Stimulated activated CD4-positive, alpha-beta T cell treated with anti-CD3 and anti-CD28 coated beads, Interleukin-4, amount 100 ng/mL, for 1 hour (primary cell): Measurements from ENCODE around the gene CEP112.

Source experiments
- DNase-seq: peaks from one replicate; pipeline ENCODE4 v3.0.0-alpha.2; 2020

CEP112 gene

DNA sequence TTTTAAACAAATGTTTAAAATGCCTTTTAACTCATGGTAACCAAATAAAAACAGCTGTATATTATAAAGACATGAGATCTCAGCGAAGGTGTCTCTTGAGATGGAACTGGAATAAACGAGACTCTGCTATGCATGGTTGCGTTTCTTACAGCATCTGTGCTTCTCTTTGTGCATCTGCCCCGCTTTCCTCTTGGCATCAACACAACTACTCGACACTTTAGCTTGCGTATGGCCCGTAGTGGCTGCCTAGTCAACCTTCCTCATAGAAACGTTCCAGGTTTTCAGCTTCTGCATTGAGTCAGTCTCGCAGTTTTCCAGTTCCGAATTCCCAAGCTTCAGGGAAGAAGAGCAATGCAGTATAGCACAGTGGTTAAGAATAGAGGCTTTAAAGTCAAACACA is 214.9 kb downstream of the CEP112 start:
- no peak for DNase-seq

DNA sequence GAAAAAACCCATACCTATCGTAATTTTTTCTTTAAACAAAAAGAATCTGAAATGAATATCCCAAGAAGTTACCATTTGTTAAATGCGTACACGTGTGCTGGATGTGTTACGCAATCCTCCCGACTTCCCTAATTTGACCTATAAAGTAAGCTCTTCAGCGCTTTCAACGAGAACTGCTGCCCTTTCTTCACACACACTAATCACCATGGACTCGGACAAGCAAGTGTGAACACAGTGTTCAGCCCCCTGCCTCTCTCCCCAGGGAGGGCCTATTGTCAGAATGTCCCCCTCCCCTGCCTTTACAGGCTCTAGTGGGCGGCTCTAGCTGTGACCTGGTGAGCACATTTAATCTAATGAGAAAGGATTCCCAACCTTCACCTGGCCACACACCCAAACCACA is 216.1 kb downstream of the CEP112 start:
- DNase-seq = no peak

GRCh38 chr17:65973237-65973636 is 218.7 kb downstream of the CEP112 start:
- no peak for DNase-seq

DNA sequence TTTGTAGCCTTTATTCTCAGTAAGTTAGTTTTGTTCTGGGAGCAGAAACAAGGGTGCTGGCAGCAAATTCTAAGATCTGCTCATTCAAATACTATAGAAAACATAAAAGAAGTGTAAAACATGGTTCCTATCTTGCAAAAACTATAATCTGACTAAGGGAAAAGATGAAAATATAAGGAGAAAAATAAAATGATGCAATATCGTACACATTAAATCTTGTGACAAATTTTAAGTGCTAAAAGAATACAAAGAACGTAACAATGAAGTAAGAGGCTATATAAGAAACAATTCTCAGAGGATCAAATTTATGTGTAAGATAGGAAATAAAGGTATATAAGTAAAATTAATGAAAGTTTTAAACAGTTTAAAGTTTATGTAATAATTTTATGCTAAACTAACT is 224.6 kb downstream of the CEP112 start:
- no peak for DNase-seq

DNA sequence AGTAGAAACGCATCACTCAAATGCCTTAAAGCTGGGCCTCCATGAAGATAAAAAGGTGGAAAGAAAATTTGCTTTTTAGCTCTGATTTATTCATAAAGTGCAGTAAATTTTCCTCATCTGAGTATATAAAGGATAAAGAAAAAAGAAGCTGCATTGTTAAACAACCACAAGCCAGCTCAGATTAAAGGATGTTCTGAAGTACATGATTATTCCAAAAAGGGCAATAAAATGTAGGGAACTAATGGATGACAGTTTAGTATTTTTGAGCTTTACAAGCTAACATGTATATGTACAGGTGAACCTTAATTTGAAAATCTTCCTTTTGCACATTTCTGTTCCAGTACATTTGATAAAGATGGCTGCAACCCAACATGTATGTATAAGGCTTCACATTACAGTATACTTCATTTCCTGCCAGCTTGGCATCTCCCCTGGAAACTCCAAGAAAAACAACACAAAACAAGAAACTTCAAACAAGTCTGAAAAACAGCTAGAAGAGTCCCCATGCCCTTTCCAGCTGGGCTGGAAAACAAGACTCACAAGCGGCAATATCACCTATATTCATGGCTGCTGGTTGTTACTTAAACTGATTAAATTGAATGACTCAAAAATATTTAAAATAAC is 225.7 kb downstream of the CEP112 start:
- no peak for DNase-seq

DNA sequence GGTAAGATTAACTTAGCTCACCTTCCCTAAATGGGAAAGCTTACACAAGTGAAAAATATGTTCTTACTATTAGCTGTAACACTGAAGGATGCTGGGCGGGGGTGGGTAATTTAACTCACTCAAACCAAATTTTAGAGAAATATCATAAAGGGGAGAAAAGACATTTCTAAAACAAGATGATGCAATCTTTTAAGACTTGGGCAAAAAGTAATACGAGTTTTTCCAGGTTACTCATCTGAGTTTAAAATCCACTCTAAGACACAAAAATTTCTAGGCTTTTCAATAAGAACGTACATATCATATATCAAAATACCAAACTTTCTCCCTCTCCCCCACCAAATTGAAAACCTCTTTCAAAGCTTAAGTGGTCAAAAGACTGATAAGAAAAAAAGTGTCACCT is 228.8 kb downstream of the CEP112 start:
- no peak for DNase-seq

- no peak for DNase-seq
Measured at GRCh38 chr17:65959630-65960029, 232.3 kb downstream of the CEP112 start.

- no peak for DNase-seq
Measured at GRCh38 chr17:65956814-65957213, 235.1 kb downstream of the CEP112 start.

GRCh38 chr17:65954148-65954449 is 237.8 kb downstream of the CEP112 start:
- no peak for DNase-seq

DNA sequence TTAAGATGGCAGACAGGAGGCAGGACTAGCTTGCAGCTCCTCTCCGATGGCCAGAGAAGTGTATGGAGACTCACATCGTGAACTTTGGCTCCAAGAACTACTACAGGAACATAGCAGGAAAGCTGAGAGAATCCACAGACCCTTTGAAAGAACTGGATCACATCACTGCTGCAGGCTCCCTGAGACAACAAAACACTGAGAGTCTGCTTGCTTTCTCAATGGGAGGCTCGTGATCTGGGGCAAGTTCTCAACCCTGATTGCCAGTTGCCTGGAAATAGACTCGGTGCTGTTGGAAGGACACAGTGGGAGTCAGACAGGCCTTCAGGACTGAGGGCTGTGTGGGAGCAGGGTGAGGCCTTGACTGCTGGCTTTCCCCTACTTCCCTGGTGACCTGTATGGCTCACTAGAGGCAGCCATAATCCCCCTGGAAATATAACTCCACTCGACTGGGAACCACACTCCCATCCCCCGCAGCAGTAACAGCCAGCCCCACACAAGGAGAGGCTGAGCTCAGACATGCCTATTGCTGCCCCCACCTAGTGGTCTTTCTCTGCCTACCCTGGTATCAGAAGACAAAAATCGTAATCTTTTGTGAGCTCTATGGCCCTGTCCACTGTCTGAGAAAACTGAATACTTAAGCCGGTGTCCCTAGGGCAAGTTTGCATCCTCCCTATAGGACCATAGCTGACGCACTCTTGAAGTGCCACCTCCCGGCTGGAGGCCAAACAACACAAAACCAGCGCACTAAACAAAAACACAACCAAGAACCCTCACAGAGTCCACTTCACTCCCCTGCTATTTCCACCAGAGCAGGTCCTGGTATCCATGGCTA is 238.4 kb downstream of the CEP112 start:
- no peak for DNase-seq

GRCh38 chr17:65952586-65952985 is 239.3 kb downstream of the CEP112 start:
- DNase-seq = no peak

GRCh38 chr17:65952015-65952414 is 239.9 kb downstream of the CEP112 start:
- no peak for DNase-seq

DNA sequence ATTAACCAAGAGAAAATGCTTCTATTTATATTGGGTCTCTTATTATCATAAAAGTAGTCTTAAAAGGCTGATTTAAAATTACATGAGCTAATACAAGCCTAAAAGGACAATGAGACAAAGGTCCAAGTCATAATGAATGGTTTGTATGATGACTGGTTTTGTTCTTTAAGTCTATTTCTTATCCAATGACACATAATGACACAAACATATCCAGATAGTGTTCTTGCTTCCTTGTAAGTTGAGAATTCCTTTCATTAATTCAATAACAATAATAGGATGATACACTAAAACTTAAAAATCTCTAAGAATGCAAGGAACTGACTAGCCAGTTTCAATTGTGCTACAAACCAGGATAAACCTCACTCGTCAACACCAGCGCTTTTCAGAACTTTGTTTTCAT is 244.1 kb downstream of the CEP112 start:
- DNase-seq = no peak

DNA sequence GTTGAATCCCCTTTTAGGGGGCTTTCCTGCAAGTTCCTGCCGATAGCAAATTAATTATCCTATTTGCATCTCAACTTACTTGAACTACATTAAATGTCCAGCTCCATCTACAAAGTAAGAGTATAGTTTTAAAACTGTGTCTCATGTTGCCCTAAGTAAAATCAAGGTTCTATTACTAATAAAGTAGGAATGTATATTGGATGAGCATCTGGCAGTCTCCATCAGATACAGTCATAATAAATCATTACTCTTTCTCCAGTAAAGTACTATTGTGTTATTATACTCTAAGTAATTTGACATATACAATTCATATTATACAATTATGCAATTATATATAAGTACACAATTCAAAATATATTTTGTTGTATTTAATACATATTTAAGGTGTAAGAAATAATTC is 249.3 kb downstream of the CEP112 start:
- DNase-seq = no peak

GRCh38 chr17:65941356-65941899 is 250.5 kb downstream of the CEP112 start:
- DNase-seq = no peak

DNA sequence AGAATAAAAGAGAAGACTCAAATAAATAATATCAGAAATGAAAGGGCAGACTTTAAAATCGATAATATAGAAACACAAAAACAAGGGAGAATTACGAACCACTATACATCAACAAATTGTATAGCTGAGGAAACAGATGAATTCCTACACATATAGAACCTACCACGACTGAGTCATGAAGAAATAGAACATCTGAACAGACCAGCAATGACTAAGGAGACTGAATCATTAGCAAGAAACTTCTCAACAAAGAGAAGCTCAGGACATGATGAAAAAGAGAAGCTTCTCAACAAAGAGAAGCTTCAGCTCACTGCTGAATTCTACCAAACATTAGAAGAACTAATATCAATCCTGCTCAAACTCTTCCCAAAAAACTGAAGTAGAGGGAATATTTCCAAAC is 255.9 kb downstream of the CEP112 start:
- no peak for DNase-seq

- DNase-seq = no peak
Measured at GRCh38 chr17:65933290-65933689, 258.6 kb downstream of the CEP112 start.

DNA sequence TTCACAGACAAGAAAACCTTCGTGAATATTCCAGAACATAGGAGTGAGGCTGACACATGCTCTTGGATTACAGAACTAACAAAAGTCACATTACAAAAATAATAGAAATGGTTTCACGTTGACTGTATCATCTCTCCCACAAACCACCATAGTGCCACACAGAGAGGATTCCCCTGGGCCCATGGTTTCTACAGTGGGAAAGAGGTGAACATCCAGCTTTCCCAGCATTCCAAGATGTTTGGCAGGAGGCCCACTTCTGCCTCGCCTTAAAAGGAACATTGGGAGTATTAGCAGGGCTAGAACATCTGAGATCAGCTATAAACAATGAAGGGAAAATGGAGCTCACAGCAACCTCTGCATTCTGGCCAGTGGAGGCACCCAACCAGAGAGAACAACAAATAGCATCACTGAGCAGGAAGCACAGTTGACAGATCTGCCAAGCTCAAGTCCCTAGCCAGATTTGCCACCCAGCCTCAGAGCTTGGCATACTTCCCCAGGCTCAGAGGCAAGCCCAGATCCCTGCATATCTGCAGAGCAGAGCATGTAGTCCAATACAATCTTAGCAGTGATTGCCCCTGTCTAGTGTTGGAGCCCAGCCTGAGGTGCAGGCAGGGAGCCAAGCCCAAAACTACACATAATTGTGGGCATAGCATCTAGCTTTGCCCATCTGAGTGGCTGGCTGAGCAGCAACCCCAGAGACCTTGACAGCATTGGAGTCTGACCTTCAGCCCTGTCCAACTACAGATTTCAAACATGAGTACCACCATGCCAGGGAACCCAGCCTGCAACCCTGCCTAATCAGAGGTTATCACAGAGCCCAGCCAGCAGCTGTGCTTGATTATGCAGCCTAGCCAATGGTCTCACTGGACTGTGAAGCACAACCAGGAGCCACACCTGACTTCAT is 260.4 kb downstream of the CEP112 start:
- no peak for DNase-seq

DNA sequence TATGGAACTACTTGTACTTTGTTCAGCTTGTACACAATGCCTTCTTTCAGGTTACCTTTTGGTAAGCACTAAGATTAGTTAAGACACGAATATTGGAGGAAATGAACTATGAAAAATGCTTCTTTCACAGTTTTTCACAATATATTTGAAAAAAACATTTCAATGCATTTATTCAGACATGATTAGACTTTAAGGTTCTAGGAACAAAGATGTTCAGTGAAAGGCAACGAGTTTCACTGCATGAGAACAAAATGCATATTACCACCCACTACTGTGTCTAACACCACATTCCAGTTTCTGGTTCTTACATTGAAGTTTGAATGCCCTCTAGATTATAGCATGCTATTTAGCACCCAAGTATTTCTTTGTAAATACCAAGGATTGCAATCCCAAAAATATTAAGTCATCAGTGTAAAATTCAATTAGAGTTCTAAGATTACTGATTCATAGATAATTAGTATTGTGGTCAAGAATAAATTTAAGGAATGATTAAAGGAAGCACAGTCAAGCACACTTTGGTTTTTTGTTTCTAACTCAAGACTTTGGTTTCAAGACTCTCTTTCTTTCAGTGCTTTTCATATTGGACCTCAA is 261.7 kb downstream of the CEP112 start:
- DNase-seq = no peak

- no peak for DNase-seq
Measured at GRCh38 chr17:65926599-65926998, 265.3 kb downstream of the CEP112 start.

GRCh38 chr17:65925606-65926307 is 266.2 kb downstream of the CEP112 start:
- DNase-seq = no peak

GRCh38 chr17:65920996-65921395 is 270.9 kb downstream of the CEP112 start:
- DNase-seq = no peak
